ENCODE data around the gene FZD10. TPM values are rescaled to one million over a fixed set of nuclear protein-coding genes. Genes with fewer than 3 reads are reported as not detected.

Gene FZD10
- total RNA-seq, 1 experiment from 2014 or later: not detected

DNA sequence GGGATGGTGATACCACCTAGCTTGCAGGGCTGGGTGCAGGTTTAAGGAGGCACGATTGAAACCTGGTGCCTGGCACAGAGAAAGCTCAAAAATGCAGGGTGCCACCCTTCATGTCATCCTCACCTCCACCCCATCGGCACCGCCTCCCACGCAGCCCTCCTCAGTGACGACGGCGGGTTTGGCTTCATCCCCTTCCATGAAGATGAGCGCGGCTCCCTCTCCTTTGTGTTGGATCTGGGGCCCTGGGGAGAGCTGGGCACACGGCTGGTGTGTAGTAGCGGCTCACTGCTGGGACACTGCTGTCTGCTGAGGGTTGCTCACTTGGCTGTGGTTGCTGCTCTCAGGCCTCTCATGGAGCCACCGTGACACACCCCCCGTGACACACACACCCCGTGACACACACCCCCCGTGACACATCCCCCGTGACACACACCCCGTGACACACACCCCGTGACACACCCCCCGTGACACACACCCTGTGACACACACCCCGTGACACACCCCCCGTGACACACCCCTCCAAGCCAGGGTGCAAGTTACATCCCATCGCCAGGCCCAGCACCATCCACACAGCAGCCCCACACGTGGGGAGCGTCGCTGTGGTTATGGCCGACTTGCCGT is 42.9 kb upstream of the FZD10 start:
- Histone ChIP-seq H3K9me3 (ENCODE audit: control insufficient read depth in 1 of 2, insufficient read depth in 1 of 2, low read depth in 1 of 2, low read length in 2 of 2) (peaks cover 0 to 11% of the 10 kb centered on the region in 2 experiments; a peak in 2 of 4 replicates), H2AFZ (ENCODE audit: low read depth, low read length, poor library complexity, severe bottlenecking) (no peak overlapping the region), H3K4me1 (ENCODE audit: control insufficient read depth in 1 of 2, insufficient read depth in 2 of 2, low read length in 2 of 2) (no peaks in the 10 kb centered on the region), H3K27me3 (ENCODE audit: insufficient read depth, low read length) (no peaks in the 10 kb centered on the region), H3K9ac (ENCODE audit: low read length) (no peak overlapping the region), H3K27ac (ENCODE audit: low read depth, low read length) (no peak overlapping the region), H3K4me3 (replicated peaks in 1 of 2; ENCODE audit: low read depth in 1 of 2, low read length in 2 of 2) (no peak overlapping the region), H3K79me2 (ENCODE audit: insufficient read depth, low read length) (no peaks in the 10 kb centered on the region), H4K20me1 (ENCODE audit: insufficient read depth) (no peaks in the 10 kb centered on the region), H3K4me2 (ENCODE audit: low read length) (no peak overlapping the region), H3K9me2 (ENCODE audit: insufficient read depth) (no peaks in the 10 kb centered on the region), H3K36me3 (ENCODE audit: control insufficient read depth in 1 of 2, insufficient read depth in 2 of 2, low read length in 2 of 2) (no peaks in the 10 kb centered on the region)
- intact Hi-C loops (cut with micrococcal nuclease): no loop called here
- no peak for ATAC-seq
- ChIA-PET RAD21 (ENCODE audit: low non-redundant PET in 1 of 2, low total read pairs in 2 of 2, uncharacterized antibody in 2 of 2, unreplicated experiment in 2 of 2) (no interaction called here), POLR2A (no interaction called here), CTCF (no interaction called here)
- TF ChIP-seq SIN3A (IDR thresholded peaks at IDR 0.05; ENCODE audit: low read depth) (no peak), SP1 (IDR thresholded peaks at IDR 0.05; ENCODE audit: low read depth) (no peak), TCF7L2 (IDR thresholded peaks at IDR 0.05; ENCODE audit: borderline replicate concordance, extremely low read depth, insufficient read depth, insufficient read length) (no peak), SRF (IDR thresholded peaks at IDR 0.05; ENCODE audit: low read depth) (no peak), CBX3 (IDR thresholded peaks at IDR 0.05; ENCODE audit: low read depth) (no peak), ZFX (IDR thresholded peaks at IDR 0.05) (no peak), FOSL1 (IDR thresholded peaks at IDR 0.05; ENCODE audit: low read depth) (no peak)
- TF ChIP-seq, protein P1, sequence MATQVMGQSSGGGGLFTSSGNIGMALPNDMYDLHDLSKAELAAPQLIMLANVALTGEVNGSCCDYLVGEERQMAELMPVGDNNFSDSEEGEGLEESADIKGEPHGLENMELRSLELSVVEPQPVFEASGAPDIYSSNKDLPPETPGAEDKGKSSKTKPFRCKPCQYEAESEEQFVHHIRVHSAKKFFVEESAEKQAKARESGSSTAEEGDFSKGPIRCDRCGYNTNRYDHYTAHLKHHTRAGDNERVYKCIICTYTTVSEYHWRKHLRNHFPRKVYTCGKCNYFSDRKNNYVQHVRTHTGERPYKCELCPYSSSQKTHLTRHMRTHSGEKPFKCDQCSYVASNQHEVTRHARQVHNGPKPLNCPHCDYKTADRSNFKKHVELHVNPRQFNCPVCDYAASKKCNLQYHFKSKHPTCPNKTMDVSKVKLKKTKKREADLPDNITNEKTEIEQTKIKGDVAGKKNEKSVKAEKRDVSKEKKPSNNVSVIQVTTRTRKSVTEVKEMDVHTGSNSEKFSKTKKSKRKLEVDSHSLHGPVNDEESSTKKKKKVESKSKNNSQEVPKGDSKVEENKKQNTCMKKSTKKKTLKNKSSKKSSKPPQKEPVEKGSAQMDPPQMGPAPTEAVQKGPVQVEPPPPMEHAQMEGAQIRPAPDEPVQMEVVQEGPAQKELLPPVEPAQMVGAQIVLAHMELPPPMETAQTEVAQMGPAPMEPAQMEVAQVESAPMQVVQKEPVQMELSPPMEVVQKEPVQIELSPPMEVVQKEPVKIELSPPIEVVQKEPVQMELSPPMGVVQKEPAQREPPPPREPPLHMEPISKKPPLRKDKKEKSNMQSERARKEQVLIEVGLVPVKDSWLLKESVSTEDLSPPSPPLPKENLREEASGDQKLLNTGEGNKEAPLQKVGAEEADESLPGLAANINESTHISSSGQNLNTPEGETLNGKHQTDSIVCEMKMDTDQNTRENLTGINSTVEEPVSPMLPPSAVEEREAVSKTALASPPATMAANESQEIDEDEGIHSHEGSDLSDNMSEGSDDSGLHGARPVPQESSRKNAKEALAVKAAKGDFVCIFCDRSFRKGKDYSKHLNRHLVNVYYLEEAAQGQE (IDR thresholded peaks at IDR 0.05; ENCODE audit: low read depth): no peak
- no TSS peak for BruUV-seq (replicated peaks)
- DNase-seq (ENCODE audit: low read depth, low spot score): no peak

Data from HCT116 (cell line).